Smooth muscle cell (in vitro differentiated cells): ENCODE measurements around the gene PRKRIP1. TPM values are rescaled to one million over a fixed set of nuclear protein-coding genes. Genes with fewer than 3 reads are reported as not detected.

Experiments used
- DNase-seq: peaks from one replicate; lab custom pipeline; 2025; ENCODE audit not compliant: unreplicated experiment; lab: John Stamatoyannopoulos, UW
- H2AFZ ChIP-seq: fragments of 200-600 bp; sonication (generic); 2 replicates; pipeline ENCODE4 v1.6.0; 2016; ENCODE audit warnings: antibody characterized with exemption, low read depth, mild to moderate bottlenecking
- H3F3A ChIP-seq: fragments of 200-600 bp; sonication (generic); 2 replicates; pipeline ENCODE4 v1.6.0; 2017; ENCODE audit warnings: antibody characterized with exemption, low read depth
- H3K27ac ChIP-seq: fragments of 200-600 bp; sonication (generic); 2 replicates; pipeline ENCODE4 v1.5.1; 2016; ENCODE audit warnings: low read depth, mild to moderate bottlenecking
- H3K27me3 ChIP-seq: fragments of 200-600 bp; sonication (generic); 2 replicates; pipeline ENCODE4 v1.6.1; 2016; ENCODE audit warnings: low read depth, mild to moderate bottlenecking
- H3K36me3 ChIP-seq: fragments of 200-600 bp; sonication (generic); 2 replicates; pipeline ENCODE4 v1.5.1; 2016; ENCODE audit warnings: low read depth
- H3K4me1 ChIP-seq: fragments of 200-600 bp; sonication (generic); 2 replicates; pipeline ENCODE4 v1.5.1; 2016; ENCODE audit warnings: low read depth
- H3K4me2 ChIP-seq: fragments of 200-600 bp; sonication (generic); 2 replicates; pipeline ENCODE4 v1.6.0; 2016; ENCODE audit warnings: mild to moderate bottlenecking
- H3K4me3 ChIP-seq: fragments of 200-600 bp; sonication (generic); 2 replicates; pipeline ENCODE4 v1.5.1; 2016; ENCODE audit warnings: mild to moderate bottlenecking
- H3K79me2 ChIP-seq: fragments of 200-600 bp; sonication (generic); 2 replicates; pipeline ENCODE4 v1.6.0; 2016; ENCODE audit warnings: low read depth, mild to moderate bottlenecking
- H3K9ac ChIP-seq: fragments of 200-600 bp; sonication (generic); 2 replicates; pipeline ENCODE4 v1.6.0; 2016; ENCODE audit warnings: low read depth
- H3K9me3 ChIP-seq: fragments of 200-600 bp; sonication (generic); replicated peaks from 2 replicates; pipeline ENCODE4 v1.5.1; 2016; ENCODE audit warnings: low read depth
- H4K20me1 ChIP-seq: fragments of 200-600 bp; sonication (generic); 2 replicates; pipeline ENCODE4 v1.6.0; 2016; ENCODE audit warnings: low read depth
- WGBS: methylation state at CpG from one replicate; pipeline ENCODE4 v1.1.7; 2016; ENCODE audit warnings: low lambda C conversion rate; 5-methylcytosine and 5-hydroxymethylcytosine counted together
- polyA plus RNA-seq: library from polyadenylated mRNA; unstranded; fragments of >200 nt; fragmentation: Nextera tagmentation; extraction: Ambion mirVana; gene quantifications from 2 replicates; pipeline ENCODE4 v1.2.1, GENCODE V29; 2016
- total RNA-seq: library from RNA; depleted of rRNA; stranded (reverse); fragments of >200 nt; gene quantifications from 2 replicates; pipeline ENCODE4 v1.2.3, GENCODE V29; 2014
- TF ChIP-seq, protein P1 (sequence below): fragments of 200-600 bp; sonication (generic); IDR thresholded peaks from 2 replicates; pipeline ENCODE4 v1.5.1; 2017; ENCODE audit warnings: borderline replicate concordance, mild to moderate bottlenecking, antibody characterized with exemption; ENCODE audit not compliant: insufficient read depth, poor library complexity, severe bottlenecking

PRKRIP1 gene
- total and polyA plus RNA-seq, 2 experiments from 2014 or later: 14.3 to 34.5 TPM

DNA sequence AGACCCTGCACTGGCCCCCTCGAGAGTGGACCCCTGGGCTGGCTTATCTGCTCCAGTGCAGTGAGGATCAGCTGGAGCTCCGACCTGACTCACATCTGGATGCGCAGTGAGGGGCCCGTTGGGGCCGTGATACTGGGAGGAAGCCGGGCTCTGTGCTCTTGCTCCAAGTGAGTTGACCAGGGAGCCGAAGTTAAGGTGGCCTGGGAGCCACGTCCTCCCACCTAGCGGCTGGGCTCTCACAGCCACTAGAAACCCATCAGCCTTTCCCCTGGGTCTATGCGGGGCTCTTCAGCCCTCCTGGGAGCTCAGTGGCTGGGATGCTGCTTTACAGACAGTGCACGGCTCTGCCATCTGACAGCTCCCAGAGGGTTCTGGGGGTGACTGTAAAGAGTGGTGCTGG, 59.4 kb downstream of the PRKRIP1 start:
- Histone ChIP-seq H3F3A (peaks cover 8% of the 10 kb centered on the region), H3K27ac (no peak overlapping the region), H4K20me1 (peaks cover 11% of the 10 kb centered on the region), H3K4me3 (no peak overlapping the region), H3K9ac (no peak overlapping the region), H3K9me3 (no peaks in the 10 kb centered on the region), H3K27me3 (no peaks in the 10 kb centered on the region), H2AFZ (no peak overlapping the region), H3K4me2 (no peak overlapping the region), H3K79me2 (no peaks in the 10 kb centered on the region), H3K36me3 (no peaks in the 10 kb centered on the region), H3K4me1 (no peaks in the 10 kb centered on the region)
- TF ChIP-seq, protein P1, sequence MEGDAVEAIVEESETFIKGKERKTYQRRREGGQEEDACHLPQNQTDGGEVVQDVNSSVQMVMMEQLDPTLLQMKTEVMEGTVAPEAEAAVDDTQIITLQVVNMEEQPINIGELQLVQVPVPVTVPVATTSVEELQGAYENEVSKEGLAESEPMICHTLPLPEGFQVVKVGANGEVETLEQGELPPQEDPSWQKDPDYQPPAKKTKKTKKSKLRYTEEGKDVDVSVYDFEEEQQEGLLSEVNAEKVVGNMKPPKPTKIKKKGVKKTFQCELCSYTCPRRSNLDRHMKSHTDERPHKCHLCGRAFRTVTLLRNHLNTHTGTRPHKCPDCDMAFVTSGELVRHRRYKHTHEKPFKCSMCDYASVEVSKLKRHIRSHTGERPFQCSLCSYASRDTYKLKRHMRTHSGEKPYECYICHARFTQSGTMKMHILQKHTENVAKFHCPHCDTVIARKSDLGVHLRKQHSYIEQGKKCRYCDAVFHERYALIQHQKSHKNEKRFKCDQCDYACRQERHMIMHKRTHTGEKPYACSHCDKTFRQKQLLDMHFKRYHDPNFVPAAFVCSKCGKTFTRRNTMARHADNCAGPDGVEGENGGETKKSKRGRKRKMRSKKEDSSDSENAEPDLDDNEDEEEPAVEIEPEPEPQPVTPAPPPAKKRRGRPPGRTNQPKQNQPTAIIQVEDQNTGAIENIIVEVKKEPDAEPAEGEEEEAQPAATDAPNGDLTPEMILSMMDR: no peak
- DNase-seq: no peak
- 91% methylated on average over 11 of the region's 11 CpGs for WGBS

DNA sequence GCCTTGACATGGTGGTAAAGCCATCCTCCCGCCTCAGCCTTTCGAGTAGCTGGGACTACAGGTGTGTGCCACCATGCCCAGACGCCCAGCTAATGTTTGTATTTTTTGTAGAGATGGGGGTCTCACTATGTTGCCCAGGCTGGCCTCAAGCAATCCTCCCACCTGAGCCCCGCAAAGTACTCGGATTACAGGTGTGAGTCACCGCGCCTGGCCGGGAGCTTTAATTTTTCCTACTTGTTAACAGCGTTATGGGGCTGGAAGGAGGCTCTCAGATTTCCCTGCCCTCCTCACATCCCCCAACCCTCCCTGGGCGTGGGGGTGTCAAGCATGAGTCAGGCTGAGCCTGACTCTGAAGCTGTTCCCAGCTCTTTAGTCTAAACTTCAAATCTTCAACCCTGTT, 60.2 kb downstream of the PRKRIP1 start:
- Histone ChIP-seq H3K27me3 (no peaks in the 10 kb centered on the region), H3K4me2 (peak overlapping the region; percentile 8), H3K4me3 (no peak overlapping the region), H3F3A (peaks cover 8% of the 10 kb centered on the region), H3K4me1 (no peaks in the 10 kb centered on the region), H3K79me2 (no peaks in the 10 kb centered on the region), H3K9ac (no peak overlapping the region), H4K20me1 (peaks cover 11% of the 10 kb centered on the region), H3K27ac (peak overlapping the region; percentile 52), H2AFZ (no peak overlapping the region), H3K36me3 (no peaks in the 10 kb centered on the region), H3K9me3 (no peaks in the 10 kb centered on the region)
- TF ChIP-seq, protein P1: no peak
- 66% methylated on average over 10 of the region's 10 CpGs for WGBS
- no peak for DNase-seq

DNA sequence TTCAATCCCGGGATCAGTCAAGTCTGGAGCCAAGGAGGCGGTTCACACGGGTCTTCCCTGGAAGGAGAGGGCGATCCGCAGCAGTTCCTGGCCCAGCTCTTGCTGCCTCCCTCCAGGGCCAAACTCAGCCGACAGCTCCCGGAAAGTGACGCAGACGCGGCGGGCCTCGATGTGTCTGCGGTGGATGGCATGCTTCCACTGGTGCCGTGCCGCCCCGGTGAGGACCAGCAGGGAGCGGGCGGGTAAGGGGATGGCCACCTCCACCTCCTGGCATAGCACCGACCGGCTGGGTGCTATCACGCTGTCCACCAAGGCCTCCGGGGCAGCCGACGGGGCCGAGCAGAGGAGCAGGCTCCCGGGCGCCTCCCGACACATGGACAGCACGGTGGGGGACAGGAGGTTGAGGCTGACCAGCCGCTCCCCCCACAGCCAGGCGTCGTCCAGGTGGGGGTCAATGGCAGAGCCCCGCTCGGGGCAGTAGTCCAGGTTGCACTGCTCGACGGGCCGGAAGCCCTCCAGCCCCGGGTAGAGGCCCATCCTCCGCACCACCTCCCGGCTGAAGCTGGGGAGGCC, 61.3 kb downstream of the PRKRIP1 start:
- peaks cover 6% of the 10 kb centered on the region for H3K79me2 ChIP-seq
- WGBS: 97% methylated on average over 40 of the region's 40 CpGs
- no peaks in the 10 kb centered on the region for H3K27me3 ChIP-seq
- no peak overlapping the region for H3K27ac ChIP-seq
- no peak overlapping the region for H3K4me2 ChIP-seq
- no peak for DNase-seq
- H4K20me1 ChIP-seq: peaks cover 11% of the 10 kb centered on the region
- no peaks in the 10 kb centered on the region for H3K9me3 ChIP-seq
- H2AFZ ChIP-seq: no peak overlapping the region
- H3K4me3 ChIP-seq: no peak overlapping the region
- no peak overlapping the region for H3K9ac ChIP-seq
- TF ChIP-seq, protein P1: no peak
- H3K36me3 ChIP-seq: no peaks in the 10 kb centered on the region
- H3F3A ChIP-seq: peaks cover 8% of the 10 kb centered on the region
- no peaks in the 10 kb centered on the region for H3K4me1 ChIP-seq

DNA sequence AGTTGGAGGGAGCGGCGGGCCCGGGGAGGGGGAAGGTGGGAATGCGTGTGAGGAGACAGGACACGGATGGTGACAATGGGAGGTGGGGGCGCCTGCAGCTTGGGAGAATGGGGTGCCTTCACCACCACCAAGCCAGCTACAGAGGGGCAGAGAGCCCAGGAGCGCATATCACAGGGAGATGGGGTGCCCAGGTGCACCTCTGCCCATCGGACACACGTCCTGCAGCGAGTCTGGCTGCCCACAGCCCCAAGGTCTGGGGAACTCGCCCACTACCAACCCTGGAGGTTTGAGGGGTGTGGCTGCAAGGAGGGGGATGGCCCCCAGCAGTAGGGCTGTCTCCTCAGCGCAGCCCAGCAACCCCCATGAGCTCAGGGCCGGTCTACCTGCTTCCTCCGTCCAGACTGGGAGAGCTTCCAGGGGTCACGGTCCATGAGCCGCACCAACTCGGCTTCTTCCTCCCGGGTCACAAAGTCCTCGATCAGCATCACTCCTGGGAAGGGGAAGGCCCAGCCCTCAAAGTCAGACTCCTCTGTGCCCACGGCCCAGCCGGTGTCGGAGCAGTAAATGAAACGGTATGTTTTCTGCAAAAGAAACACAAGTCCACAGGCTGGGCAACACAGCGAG, 63.2 kb downstream of the PRKRIP1 start:
- peaks cover 8% of the 10 kb centered on the region for H3F3A ChIP-seq
- 98% methylated on average over 23 of the region's 24 CpGs for WGBS
- TF ChIP-seq, protein P1: no peak

More for the DNA sequence above, 63.2 kb downstream of the PRKRIP1 start:
- no peaks in the 10 kb centered on the region for H3K9me3 ChIP-seq
- H4K20me1 ChIP-seq: peaks cover 11% of the 10 kb centered on the region
- no peak overlapping the region for H3K9ac ChIP-seq
- no peak overlapping the region for H2AFZ ChIP-seq
- no peak for DNase-seq
- no peak overlapping the region for H3K27ac ChIP-seq
- no peaks in the 10 kb centered on the region for H3K27me3 ChIP-seq
- no peaks in the 10 kb centered on the region for H3K36me3 ChIP-seq
- no peak overlapping the region for H3K4me2 ChIP-seq
- peaks cover 6% of the 10 kb centered on the region for H3K4me1 ChIP-seq
- peaks cover 24% of the 10 kb centered on the region for H3K79me2 ChIP-seq
- H3K4me3 ChIP-seq: no peak overlapping the region
